ENCODE measurements around the gene GTF2E1. TPM values are rescaled to one million over a fixed set of nuclear protein-coding genes. Genes with fewer than 3 reads are reported as not detected.
"Not testable (repeated sequence)": the region's sequence is repeated elsewhere in the genome, so short reads cannot be mapped to it uniquely, and the experiment has no call there.

The GTF2E1 gene
- 10 to 100 TPM; 12.1 to 25.8 (median 16.2) TPM for total RNA-seq

DNA sequence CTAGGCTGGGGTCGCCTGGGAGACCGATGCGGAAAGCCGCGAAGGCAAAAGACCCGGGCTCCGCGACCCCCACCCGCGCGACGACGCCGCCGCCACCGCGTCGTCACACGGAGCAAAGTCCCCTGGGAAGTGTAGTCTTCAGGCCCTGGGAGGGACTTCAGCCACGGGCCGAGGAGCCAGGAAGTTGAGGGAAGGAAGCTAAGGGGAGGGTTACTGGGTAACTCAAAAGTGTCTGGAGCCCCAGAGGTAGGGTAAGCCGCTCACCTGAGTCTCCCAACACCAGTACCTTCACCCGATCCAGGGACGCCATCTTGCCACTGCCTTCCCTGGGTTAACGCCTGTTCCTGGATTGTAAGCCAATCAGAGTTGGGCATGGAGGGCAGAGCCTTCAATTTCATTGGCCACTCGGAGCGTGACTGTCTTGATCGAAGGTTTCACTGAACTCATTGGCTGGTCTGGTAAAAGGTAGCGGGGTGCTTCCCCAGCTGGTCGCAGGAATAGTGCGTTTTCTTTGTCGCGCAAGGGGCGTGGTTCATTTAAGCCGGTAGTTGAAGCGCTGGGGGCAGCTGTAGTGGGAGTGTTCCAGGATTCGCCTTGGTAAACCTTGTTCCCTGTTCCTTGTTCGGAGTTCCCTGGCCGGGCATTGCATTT, at the start of gene GTF2E1, which contains the start of gene RABL3:
Gene GTF2E1, plus strand, starts transcription at position 547 of the 651 bp plus-strand sequence. CDS start 7,809 bp downstream, outside the sequence.
Gene RABL3, minus strand, starts transcription at position 319 of the 651 bp plus-strand sequence. Its CDS starts 9 bp downstream, at position 310.
- in situ Hi-C loops (cut with MboI; ENCODE audit: low pct_unique_long_range_greater_than_20kb in 2 of 9, low sequenced_read_pairs in 9 of 9, unreplicated experiment in 9 of 9), result no loop called here
- 0 to 6% (median 0%) methylated on average over 1 to 26 of the region's 39 CpGs; no CpG with 5 or more reads in 1 of the 10 experiments for WGBS, 10 experiments
- peak within 1 kb of the TSS; percentile 97 to 98 for H3K27ac ChIP-seq
- H3K4me3 ChIP-seq, result peak within 1 kb of the TSS; percentile 70 to 97 (median 90)
- peaks cover 5 to 8% of the 10 kb centered on the region in 2 donors for H3K4me1 ChIP-seq (replicated peaks in 1 of 2)
- peak; percentile 94 to 98 (median 98) for ATAC-seq (replicated peaks in 6 of 8)

- in situ Hi-C loops (cut with MboI; ENCODE audit: low pct_unique_long_range_greater_than_20kb in 2 of 9, low sequenced_read_pairs in 9 of 9, unreplicated experiment in 9 of 9), result no loop called here
- peaks cover 0 to 5% of the 10 kb centered on the region in 2 donors for H3K4me1 ChIP-seq (replicated peaks in 1 of 2)
- WGBS, 10 experiments, result 93 to 100% (median 100%) methylated on average over 1 of the region's 1 CpG; no CpG with 5 or more reads in 1 of the 10 experiments
- peak in 5 of 8 experiments; percentile 31 to 85 (median 75) for ATAC-seq (replicated peaks in 6 of 8)
- no peak overlapping the region for H3K4me3 ChIP-seq
- H3K27ac ChIP-seq, result no peak overlapping the region
Measured at GRCh38 chr3:120693439-120694171, 48.9 kb upstream of the GTF2E1 start.

- Histone ChIP-seq H3K4me1 (replicated peaks in 1 of 2) (no peaks in the 10 kb centered on the region), H3K4me3 (no peak overlapping the region), H3K27ac (no peak overlapping the region)
- in situ Hi-C loops (cut with MboI; ENCODE audit: low pct_unique_long_range_greater_than_20kb in 2 of 9, low sequenced_read_pairs in 9 of 9, unreplicated experiment in 9 of 9), result no loop called here
- 31 to 91% (median 76%) methylated on average over 1 to 3 of the region's 3 CpGs; no CpG with 5 or more reads in 2 of the 10 experiments for WGBS, 10 experiments
- no peak for ATAC-seq (replicated peaks in 6 of 8)
Measured at GRCh38 chr3:120699333-120699732, 43.2 kb upstream of the GTF2E1 start.

GRCh38 chr3:120705884-120706582, 36.5 kb upstream of the GTF2E1 start:
- Histone ChIP-seq H3K27ac (no peak overlapping the region), H3K4me1 (replicated peaks in 1 of 2) (no peaks in the 10 kb centered on the region), H3K4me3 (no peak overlapping the region)
- in situ Hi-C loops (cut with MboI; ENCODE audit: low pct_unique_long_range_greater_than_20kb in 2 of 9, low sequenced_read_pairs in 9 of 9, unreplicated experiment in 9 of 9), result no loop called here
- ATAC-seq (replicated peaks in 6 of 8), result no peak
- 40 to 96% (median 92%) methylated on average over 1 to 5 of the region's 5 CpGs; no CpG with 5 or more reads in 1 of the 10 experiments for WGBS, 10 experiments

GRCh38 chr3:120706950-120707349, 35.6 kb upstream of the GTF2E1 start:
- H3K27ac ChIP-seq, result no peak overlapping the region
- ATAC-seq (replicated peaks in 6 of 8), result no peak
- in situ Hi-C loops (cut with MboI; ENCODE audit: low pct_unique_long_range_greater_than_20kb in 2 of 9, low sequenced_read_pairs in 9 of 9, unreplicated experiment in 9 of 9), result no loop called here
- H3K4me1 ChIP-seq (replicated peaks in 1 of 2), result no peaks in the 10 kb centered on the region
- H3K4me3 ChIP-seq, result no peak overlapping the region

DNA sequence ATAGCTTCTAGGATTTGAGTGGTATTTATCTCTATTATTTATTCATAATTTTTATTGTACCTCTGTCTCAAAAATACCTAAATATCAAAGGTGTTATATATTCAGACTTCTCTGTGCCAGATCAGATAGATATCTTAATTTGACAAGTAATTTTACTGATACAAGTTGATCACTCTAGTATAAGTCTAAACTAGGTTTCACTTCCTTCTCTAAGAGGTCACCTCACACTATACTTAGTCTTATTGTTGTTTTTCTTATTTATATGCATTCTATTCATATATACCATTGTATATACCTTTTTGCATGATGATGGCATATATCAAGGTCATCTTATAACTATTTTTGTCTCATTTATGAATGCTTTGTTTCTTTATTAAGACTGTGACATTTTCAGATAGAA, 34.1 kb upstream of the GTF2E1 start:
- Histone ChIP-seq H3K4me1 (replicated peaks in 1 of 2) (no peaks in the 10 kb centered on the region), H3K27ac (no peak overlapping the region), H3K4me3 (no peak overlapping the region)
- ATAC-seq (replicated peaks in 6 of 8), result no peak
- in situ Hi-C loops (cut with MboI; ENCODE audit: low pct_unique_long_range_greater_than_20kb in 2 of 9, low sequenced_read_pairs in 9 of 9, unreplicated experiment in 9 of 9), result no loop called here

DNA sequence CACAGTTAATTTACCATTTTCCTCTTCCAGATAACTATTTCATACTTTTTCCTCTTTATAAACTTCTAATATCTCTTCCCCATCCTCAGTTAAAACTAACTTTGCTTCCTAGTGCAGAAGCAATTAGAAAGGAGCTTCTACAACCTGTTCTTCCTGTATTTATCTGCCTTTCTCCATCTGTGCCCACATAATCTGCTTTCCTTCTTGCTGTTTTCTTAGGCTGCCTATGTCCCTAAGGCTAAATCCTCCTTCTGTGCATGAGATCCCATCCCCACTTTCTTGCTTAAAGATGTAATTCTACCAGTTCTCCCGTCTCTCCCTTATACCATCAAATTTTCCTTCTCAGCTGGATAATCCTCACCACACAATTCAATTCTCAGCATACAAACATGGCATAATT, 32.2 kb upstream of the GTF2E1 start:
- H3K4me3 ChIP-seq, result no peak overlapping the region
- WGBS, 10 experiments, result 43 to 100% (median 100%) methylated on average over 1 of the region's 1 CpG; no CpG with 5 or more reads in 1 of the 10 experiments
- no peak overlapping the region for H3K27ac ChIP-seq
- H3K4me1 ChIP-seq (replicated peaks in 1 of 2), result no peaks in the 10 kb centered on the region
- no peak for ATAC-seq (replicated peaks in 6 of 8)
- in situ Hi-C loops (cut with MboI; ENCODE audit: low pct_unique_long_range_greater_than_20kb in 2 of 9, low sequenced_read_pairs in 9 of 9, unreplicated experiment in 9 of 9), result no loop called here

DNA sequence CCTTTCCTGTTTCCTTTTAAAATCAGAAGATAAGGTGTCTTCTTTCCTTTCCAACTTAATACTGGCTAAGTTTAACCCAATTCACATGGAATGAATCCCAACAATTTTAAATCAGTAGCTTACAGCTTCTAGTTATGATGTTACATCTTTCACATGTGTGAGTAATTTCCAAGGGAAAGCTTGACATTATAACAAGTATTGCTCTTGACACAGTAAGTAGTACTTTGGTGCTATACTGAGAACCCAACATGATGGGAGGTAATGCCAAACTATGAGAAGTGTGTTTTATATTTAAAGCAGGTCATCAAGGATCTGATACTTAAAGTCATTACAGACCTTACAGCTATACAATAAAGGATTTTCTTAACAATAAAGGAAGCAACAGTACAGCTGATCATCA, 29.3 kb upstream of the GTF2E1 start:
- Histone ChIP-seq H3K27ac (no peak overlapping the region), H3K4me1 (replicated peaks in 1 of 2) (no peaks in the 10 kb centered on the region), H3K4me3 (no peak overlapping the region)
- in situ Hi-C loops (cut with MboI; ENCODE audit: low pct_unique_long_range_greater_than_20kb in 2 of 9, low sequenced_read_pairs in 9 of 9, unreplicated experiment in 9 of 9), result no loop called here
- ATAC-seq (replicated peaks in 6 of 8), result no peak

GRCh38 chr3:120719167-120719834, 23.2 kb upstream of the GTF2E1 start:
- peak overlapping the region in 1 of 2 donors; percentile 17 for H3K27ac ChIP-seq
- H3K4me3 ChIP-seq, result peak overlapping the region in 3 of 5 donors; percentile 21 to 27 (median 25)
- H3K4me1 ChIP-seq (replicated peaks in 1 of 2); in situ Hi-C loops (cut with MboI; ENCODE audit: low pct_unique_long_range_greater_than_20kb in 2 of 9, low sequenced_read_pairs in 9 of 9, unreplicated experiment in 9 of 9); ATAC-seq (replicated peaks in 6 of 8): not testable (repeated sequence)
- 20 to 90% (median 30%) methylated on average over 1 to 12 of the region's 20 CpGs; no CpG with 5 or more reads in 3 of the 10 experiments for WGBS, 10 experiments

DNA sequence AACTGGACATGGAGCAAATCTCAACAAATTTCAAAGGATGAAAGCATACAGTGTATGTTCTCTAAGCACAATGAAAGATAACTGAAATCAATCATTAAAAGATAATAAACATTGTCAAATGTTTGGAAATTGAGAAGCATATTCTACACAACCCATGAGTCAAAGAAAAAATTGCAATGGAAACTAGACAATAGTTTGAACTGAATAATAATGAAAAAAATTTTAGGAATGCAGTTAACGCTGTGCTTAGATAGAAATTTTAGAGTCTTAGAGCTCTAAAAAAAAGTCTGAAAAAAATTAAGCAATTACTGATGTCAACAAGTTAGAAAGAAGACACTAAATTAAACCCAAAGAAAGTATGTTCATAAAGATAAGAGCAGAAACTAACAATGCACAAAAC, 15.8 kb upstream of the GTF2E1 start:
- H3K27ac ChIP-seq, result no peak overlapping the region
- H3K4me1 ChIP-seq (replicated peaks in 1 of 2), result no peaks in the 10 kb centered on the region
- no peak for ATAC-seq (replicated peaks in 6 of 8)
- 36 to 100% (median 88%) methylated on average over 1 of the region's 1 CpG for WGBS, 10 experiments
- in situ Hi-C loops (cut with MboI; ENCODE audit: low pct_unique_long_range_greater_than_20kb in 2 of 9, low sequenced_read_pairs in 9 of 9, unreplicated experiment in 9 of 9), result no loop called here
- H3K4me3 ChIP-seq, result no peak overlapping the region

DNA sequence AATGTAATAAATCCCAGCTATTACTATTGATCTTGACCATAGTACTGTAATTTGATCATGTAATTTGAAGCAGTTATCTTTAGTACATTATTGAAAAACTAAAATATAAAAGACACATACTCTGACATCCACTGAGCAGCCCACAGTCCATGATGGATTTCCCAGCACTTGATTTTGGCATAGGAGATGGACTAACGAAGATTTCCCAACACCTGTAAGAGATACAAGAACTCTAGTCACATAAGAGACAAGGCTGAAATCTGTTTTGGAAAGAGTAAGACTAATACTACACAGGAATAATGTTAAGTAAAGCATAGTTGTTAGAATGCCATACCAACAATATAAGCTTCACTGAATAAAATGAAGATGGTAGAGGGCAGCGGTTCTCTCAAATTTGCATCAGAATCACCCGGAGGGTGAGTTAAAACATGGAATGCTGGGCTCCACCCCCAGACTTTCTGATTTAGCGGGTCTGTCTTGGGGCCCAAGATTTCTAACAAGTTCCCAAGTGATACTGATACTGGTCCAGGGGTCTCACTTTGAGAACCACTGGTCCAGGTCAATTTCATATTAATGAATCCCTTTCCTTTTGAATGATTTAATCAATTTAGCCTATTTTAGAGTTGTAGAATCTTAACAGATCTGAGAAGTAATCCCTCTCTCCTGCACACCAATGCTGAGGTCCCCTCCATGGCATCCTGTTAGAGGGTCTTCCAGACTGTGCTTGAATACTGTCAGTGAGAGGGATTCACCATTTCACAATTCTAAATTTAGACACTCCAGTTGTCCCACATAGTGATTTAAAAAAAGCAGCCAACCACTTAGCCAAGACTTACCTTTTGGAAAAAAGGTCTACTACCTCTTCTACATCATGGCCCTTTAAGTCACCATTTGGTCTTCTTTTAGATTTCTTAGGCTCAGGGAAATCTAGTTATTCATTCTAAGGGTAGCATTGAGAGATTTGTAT, 11.7 kb upstream of the GTF2E1 start:
- no peak overlapping the region for H3K27ac ChIP-seq
- WGBS, 10 experiments, result 40 to 95% (median 60%) methylated on average over 1 to 4 of the region's 4 CpGs; no CpG with 5 or more reads in 1 of the 10 experiments
- H3K4me3 ChIP-seq, result no peak overlapping the region
- in situ Hi-C loops (cut with MboI; ENCODE audit: low pct_unique_long_range_greater_than_20kb in 2 of 9, low sequenced_read_pairs in 9 of 9, unreplicated experiment in 9 of 9), result no loop called here
- no peaks in the 10 kb centered on the region for H3K4me1 ChIP-seq (replicated peaks in 1 of 2)
- ATAC-seq (replicated peaks in 6 of 8), result no peak

- H3K4me3 ChIP-seq; in situ Hi-C loops (cut with MboI; ENCODE audit: low pct_unique_long_range_greater_than_20kb in 2 of 9, low sequenced_read_pairs in 9 of 9, unreplicated experiment in 9 of 9); H3K4me1 ChIP-seq (replicated peaks in 1 of 2); H3K27ac ChIP-seq; ATAC-seq (replicated peaks in 6 of 8): not testable (repeated sequence)
- WGBS, 10 experiments, result 83 to 100% (median 100%) methylated on average over 1 to 3 of the region's 8 CpGs; no CpG with 5 or more reads in 6 of the 10 experiments
Measured at GRCh38 chr3:120738006-120738405, 4.5 kb upstream of the GTF2E1 start.
